ENCODE measurements around the gene CATSPERB.

DNA sequence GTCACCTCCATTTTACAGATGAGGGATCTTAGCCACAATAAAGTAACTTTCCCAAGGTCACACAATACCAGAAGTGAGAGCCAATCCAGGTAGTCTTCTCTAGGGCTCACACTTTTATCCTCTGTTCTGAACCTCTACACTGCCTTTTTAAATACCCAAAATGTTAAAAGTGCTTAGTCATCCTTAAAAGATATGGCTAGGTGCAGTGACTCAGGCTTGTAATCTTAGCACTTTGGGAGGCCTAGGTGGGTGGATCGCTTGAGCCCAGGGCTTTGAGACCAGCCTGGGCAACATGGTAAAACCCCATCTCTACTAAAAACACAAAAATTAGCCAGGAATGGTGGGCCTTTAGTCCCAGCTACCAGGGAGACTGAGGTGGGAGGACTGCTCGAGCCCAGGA, 117.7 kb downstream of the CATSPERB start:
- TF ChIP-seq, protein P1, sequence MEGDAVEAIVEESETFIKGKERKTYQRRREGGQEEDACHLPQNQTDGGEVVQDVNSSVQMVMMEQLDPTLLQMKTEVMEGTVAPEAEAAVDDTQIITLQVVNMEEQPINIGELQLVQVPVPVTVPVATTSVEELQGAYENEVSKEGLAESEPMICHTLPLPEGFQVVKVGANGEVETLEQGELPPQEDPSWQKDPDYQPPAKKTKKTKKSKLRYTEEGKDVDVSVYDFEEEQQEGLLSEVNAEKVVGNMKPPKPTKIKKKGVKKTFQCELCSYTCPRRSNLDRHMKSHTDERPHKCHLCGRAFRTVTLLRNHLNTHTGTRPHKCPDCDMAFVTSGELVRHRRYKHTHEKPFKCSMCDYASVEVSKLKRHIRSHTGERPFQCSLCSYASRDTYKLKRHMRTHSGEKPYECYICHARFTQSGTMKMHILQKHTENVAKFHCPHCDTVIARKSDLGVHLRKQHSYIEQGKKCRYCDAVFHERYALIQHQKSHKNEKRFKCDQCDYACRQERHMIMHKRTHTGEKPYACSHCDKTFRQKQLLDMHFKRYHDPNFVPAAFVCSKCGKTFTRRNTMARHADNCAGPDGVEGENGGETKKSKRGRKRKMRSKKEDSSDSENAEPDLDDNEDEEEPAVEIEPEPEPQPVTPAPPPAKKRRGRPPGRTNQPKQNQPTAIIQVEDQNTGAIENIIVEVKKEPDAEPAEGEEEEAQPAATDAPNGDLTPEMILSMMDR (IDR thresholded peaks at IDR 0.05), result no peak
- no peak for TF ChIP-seq POLR2A (IDR thresholded peaks at IDR 0.05)

All from Peyer's patch (tissue), 4 donors.